ENCODE measurements around the gene KRT16. TPM values are rescaled to one million over a fixed set of nuclear protein-coding genes. Genes with fewer than 3 reads are reported as not detected.
"Not testable (repeated sequence)": the region's sequence is repeated elsewhere in the genome, so short reads cannot be mapped to it uniquely, and the experiment has no call there.

Gene KRT16
- polyA plus RNA-seq, 5 donors, result not detected

DNA sequence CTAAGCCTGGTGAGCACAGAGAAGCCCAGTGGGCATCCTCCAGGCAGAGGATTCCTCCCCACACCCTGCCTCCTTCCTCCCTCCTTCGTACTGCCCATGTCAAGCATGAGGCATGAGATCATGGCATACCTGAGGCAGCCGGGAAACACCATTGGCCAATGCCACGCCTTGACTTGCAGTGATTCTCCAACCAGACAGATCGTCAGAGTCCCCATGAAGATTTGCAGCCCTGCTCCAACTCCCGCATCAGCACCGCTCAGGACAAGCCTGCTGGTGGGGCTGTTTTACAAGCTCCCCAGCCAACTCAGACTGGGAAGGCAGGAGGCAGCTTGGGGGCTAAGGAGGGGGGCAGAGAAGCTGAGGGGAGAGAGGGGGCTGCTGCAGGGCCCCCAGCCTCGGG is 2.9 kb upstream of the KRT16 start:
- no peak for DNase-seq

DNA sequence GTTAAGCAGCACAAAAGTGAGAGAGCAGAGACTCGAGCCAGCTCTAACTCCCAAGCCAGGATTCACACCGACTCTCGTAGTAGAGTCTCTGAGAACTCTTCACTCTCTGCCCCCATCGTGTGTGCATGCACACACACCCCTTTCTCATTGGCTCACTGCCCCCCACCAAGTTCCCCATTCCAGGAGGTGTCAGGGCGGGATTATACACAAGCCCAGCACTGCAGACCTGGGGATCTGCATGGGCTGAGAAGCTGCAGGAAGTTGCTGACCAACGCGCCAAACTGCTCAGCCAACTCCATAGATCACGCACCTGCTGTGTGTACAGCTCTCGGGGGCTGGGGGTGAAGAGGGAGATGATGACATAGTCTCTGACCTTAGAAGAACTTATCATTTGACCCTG is 2.2 kb upstream of the KRT16 start:
- DNase-seq, result not testable (repeated sequence)

DNA sequence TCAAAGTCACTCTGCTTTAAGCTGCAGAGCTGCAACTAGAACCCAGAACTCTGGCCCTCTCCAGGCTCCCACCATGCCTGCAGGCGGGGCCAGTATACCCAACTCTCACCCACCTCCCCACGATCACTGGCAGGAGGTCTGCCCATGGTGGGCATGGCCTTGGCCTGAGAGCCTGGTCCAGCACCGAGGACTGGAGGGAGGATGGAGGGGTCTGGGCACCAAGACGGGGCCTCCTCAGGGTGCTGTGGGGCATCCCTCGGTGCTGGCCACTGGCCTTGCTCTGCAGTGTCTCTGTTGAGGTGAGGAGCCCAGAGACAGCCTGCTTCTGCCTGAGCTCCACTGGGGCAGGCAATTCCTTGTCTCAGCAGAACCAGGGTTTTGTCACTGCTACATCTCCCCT is 1.5 kb upstream of the KRT16 start:
- DNase-seq, result no peak

DNA sequence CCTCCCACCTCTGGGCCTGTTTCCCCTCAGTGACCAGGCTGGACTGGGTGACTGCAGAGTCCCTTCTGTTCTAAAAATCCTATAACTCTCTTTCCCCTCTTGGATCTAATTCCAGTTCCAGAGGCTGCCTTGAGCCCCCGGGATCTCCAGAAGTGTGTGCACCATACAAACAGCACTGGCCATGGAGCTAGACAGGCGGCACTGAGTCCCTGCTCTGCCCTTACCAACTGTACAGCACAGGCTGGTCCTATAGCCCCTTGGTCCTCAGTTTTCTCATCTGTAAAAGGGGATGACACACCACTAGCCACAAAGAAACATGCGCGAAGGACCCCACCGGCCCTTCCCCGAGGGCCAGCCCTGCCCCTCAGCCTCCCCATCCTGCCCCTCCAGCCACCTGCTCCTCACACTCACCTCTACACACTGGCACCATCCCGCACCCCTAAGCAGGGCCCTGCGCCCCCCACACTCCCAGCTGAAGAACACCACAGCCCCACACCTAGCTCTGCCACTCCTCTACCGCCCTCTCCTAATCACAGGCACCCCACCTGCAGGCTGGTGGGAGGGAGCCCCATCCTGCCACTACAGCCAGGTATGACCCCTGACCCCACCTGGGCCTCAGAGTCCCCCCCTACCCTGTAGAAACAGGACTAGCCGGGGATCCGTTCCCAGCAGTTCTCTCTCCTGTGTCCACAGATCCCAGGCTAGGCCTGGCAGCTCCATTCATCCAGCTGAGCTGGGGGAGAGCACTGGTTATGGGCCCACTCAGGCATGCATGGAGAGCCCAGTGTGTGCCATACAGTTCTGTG is 913 bp upstream of the KRT16 start:
- DNase-seq, result no peak

DNA sequence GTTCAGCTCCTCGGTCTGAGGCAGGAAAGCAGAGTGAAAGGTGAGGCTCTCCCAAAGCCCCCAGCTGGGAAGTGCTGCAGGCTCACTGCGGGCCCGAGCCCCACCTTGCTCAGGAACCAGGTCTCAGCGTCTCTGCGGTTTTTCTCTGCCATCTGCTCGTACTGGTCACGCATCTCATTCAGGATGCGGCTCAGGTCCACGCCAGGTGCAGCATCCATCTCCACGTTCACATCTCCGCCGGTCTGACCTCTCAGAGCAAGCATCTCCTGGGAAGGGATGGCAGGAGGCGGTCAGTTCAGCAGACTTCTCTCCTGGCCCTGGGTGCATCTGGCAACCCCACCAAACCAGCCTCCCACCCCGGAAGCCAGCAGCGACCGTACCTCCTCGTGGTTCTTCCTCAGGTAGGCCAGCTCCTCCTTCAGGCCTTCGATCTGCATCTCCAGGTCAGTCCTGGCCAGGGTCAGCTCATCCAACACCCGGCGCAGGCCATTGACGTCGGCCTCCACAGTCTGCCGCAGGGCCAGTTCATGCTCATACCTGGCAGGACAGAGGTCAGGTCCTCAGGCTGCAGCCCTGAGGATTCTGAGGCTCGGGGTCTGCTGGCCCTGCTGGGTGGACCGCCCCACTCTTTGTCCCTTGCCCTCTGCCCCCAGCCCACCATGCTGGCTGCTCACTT is 1.5 kb downstream of the KRT16 start:
- no peak for DNase-seq

DNA sequence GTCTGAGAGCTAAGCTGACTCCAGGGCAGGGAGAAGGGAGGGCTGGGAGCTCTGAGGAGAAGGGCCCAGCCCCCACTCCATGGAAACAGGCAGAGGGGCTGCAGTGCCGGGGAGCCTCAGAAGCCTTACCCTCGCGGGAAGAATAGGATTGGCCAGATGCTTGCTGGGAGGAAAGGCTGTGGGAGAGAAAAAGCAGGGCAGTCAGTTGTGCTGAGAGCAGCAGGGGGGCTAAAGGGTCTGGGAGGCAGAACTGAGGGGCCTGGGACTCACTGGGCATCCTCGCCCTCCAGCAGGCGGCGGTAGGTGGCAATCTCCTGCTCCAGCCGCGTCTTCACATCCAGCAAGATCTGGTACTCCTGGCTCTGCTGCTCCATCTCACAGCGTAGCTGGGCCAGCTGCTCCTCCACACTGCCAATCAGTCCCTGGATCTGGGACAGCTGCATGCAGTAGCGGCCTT is 2.5 kb downstream of the KRT16 start:
- not testable (repeated sequence) for DNase-seq

DNA sequence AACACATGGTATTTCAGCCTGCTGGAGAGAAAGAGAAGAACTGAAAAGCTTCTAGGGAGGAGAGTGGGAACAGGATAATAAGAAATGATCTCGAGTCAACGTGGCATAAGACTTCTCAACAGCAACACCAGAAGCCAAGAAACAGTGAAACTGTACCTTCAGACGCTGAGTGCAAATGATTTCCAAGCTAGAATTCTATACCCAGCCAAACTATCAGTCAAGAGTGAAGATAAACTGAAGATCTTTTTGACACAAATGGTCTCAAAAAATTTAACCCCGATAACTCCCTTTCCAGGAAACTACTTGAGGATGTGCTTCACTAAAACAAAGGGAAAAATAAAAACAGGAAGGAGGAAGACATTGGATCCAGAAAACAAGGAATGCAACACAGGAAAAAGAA is 5.6 kb downstream of the KRT16 start:
- DNase-seq, result not testable (repeated sequence)

DNA sequence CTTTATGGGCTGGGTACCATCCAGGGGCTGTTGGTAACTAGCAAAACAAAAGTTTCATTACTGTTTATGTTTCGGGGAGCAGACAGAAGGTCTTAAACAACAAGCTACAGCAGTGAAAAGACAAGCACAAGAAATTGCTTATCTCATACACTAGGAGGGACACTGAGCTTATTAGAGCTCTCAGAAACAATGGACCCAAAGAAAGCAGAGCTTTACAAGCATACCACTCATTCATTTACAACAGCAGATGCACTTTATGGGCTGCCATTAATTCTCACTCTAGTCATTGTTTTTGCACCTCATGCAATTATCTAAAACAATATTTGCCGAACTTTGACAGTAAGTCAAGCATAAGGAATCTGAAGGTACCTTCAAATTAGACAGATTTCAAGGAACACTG is 10.0 kb downstream of the KRT16 start:
- DNase-seq, result no peak

DNA sequence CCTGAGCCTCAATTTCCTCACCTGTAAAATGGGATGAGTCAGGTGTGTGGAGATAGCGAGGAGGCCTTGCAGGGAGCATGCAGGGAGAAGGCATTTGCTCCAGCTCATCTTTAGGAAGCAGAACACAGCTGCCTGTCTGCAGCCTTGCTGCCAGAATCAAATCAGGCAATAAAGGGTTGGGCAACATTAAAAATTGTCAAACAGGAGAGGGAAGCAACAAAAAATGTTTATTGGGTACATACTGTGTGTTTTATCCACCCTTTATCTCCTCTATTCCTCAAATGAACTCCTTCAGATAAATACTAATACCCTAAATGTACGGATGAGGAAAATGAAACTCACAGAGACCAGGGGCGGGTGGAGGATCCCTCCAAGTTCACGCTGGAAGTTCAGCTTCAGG is 12.2 kb downstream of the KRT16 start:
- no peak for DNase-seq

DNA sequence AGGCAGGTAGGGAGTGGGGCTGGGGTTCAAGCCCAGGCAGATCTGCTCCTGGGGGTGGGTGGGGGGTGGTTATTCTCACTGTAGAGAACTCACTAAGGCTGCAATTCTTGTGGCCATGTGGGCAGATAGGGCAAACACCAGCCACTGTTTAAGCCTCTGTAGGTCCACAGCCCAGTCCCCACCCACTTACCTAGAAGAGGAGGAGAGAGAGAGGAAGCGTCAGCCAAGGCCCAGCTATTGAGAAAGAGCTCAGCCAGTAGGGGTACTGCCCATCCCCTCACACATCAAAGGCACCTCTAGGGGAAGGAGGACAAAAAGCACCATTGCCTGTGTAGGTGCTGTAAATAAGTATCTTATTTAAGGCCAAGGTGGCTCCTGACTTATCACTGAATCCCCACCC is 12.9 kb downstream of the KRT16 start:
- no peak for DNase-seq

DNA sequence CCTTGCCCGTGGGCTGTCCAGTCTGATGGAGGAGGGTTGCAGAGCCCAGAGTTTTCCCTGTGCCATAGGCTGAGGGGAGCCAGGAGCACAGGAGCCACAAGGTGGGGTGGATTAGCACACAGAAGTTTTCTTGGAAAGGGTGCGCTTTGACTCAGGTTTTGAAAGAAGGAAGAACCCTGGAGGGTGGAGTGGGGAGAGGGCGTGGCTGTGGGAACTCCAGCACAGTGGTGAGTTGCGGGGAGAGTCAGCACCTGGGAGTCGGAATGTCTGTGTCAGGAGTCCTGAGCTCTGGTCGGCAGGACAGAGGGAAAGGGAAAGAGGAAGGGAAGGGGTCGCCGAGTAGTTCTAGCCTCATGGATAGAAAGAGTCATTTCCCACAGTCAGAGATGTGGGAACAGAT is 17.0 kb downstream of the KRT16 start:
- DNase-seq, result no peak

DNA sequence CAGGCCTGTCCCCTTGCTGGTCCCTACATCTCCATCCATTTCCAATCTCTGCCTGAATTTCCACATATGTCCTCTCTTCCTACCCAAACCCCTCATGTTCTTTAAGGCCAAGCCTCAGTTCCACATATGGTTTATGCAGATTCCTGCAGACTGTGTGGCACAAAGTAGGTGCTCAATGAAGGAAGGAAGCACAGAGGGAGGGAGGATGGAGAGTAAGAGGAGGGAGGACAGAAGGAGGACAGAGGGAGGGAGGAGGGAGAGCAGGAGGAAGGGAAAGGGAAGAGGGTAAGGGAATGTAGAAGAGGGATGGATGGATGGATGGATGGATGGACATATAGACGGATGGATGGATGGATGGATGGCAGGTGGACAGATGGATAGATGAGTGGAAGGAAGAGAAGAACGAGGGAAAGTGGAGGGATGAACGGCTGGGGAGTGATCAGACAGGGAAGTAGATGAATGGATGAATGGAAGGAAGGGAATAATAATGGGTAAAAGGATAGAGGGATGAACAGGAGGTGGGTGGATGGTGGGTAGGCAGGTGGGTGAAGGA is 18.1 kb downstream of the KRT16 start:
- DNase-seq, result no peak

DNA sequence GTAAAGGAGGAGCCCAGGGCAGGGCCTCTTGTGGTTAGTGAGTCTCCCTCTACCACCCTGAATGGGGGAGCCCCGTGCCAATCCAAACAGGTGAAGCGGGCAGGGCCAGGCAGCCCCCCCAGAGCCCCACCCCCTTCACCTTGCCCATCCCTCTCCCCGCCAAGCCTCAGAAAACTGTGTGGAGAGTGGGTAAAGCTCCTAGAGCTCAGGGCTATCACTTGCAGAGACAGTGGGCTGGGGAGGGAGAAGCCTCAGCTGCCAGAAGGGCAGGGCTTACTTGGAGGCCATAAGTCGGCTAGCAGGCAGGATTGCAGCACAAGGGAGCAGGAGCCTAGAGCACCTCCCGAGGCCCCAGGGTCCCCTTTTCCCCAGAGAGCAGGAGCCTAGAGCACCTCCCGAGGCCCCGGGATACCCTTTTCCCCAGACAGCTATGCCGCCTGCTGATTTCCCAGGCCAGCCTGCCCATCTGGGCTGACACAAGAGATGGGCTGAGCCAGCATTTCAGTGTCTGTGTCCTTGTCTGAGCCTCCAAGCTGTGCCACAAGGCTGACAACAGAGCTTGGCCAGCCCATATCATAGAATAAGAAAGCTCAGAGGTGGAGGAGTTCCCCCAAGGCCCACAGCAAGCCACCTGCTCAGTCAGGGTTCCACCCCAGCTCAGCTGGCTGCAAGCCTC is 19.1 kb downstream of the KRT16 start:
- no peak for DNase-seq

DNA sequence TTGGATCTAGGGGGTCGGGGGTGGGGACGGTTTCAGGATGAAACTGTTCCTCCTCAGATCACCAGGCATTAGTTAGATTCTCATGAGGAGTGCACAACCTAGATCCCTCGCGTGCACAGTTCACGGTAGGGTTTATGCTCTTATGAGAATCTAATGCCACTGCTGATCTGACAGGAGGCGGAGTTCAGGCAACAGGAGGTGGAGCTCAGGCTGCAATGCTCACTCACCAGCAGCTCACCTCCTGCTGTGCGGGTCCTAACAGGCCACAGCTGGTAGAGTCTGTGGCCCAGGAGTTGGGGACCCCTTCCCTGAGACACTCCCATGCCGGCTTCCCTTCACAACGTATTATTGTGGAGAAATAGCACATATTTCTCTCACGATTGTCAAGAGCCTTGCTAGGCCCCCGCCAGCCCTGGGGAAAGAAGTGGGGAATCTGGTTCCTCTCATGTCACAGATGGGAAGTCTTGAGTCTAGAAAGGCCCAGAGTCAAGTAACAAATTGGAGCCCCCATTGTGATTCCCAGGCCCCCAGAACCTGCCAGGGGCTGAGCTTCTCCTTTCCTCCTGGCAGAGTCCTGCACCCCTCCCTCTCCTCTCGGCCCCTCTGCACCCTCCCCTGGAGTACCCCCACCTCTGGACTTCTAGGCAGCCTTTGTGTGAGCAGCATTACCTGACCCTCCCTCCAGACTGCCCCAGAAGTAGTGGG is 19.8 kb downstream of the KRT16 start:
- DNase-seq, result no peak

DNA sequence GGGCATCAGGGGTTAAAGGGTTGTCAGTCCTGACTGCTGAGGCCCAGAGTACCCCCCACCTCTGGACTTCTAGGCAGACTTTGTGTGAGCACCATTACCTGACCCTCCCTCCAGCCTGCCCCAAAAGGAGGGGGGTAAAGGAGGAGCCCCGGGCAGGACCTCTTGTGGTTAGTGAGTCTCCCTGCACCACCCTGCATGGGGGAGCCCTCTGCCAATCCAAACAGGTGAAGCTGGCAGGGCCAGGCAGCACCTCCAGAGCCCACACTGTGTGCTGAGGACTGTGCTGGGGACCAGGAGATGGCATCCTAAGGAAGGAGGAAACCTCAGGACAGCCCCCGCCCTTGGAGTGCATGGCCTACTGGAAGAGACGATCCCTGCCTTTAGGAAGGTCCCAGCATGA is 23.3 kb downstream of the KRT16 start:
- no peak for DNase-seq

DNA sequence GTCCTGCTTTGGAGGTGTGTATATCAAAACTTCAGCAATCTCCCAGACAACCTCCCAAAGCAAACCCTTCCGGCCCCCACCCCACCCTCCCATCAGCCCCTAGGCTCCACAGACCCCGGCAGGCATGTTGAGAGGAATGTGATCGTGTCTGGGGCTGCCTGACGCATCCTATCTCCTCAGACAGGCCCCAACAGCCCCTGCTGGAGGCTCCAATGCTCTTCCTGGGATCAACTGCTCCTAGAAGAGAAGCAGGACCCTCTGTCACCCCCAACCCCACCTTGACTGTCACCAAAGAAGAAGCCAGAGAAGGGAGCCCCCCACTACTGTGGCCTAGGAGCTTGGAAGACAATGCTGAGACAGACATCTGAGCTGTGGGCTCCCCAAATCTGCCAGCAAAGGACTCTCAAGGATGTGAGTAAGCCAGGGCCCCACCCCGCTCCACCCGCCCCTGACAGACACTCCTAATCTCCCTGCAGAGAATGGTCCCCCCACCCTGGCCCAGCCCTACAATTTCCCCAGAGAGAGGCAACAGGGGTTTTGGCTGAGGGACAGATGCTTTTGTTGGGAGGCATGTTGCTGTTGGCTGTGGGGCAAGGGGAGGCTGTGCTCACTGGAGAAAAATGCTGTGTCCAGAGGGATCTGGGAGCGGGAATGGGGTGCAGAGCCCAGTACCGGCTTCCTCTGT is 24.3 kb downstream of the KRT16 start:
- no peak for DNase-seq

DNA sequence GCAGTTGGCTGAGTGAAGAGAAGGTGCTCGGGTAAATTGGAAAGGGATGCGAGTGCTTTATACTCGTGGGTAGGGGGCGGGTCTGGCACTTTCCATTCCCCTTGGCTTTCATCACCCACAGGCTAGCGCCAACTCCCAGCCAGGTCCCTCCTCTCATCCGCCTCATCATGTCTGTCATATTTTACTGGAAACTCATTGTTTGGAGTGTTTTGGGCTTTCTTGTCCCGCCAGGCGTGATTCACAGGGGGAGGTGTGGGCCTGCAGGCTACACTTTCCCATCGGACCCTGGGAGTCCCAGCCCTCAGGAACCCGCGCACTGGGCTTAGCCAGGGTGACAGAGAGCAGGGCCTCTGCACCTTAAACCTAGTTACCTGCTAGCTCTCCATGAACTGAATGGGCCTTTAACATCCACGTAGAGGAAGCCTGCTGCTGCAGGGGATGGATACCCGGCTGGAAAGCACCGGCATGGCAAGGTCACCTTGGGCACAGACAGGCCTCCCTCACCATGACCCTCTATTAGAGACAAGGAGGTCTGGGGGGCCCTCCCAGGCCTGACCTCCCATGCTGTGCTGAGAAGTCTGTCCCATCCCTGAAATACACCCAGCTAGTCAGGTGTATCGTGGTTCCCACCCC is 25.6 kb downstream of the KRT16 start, which contains the start of gene KRT14:
Gene KRT14, minus strand, starts transcription at position 33 of the 633 bp plus-strand sequence. CDS start 61 bp downstream, outside the sequence.
- DNase-seq, result no peak

DNA sequence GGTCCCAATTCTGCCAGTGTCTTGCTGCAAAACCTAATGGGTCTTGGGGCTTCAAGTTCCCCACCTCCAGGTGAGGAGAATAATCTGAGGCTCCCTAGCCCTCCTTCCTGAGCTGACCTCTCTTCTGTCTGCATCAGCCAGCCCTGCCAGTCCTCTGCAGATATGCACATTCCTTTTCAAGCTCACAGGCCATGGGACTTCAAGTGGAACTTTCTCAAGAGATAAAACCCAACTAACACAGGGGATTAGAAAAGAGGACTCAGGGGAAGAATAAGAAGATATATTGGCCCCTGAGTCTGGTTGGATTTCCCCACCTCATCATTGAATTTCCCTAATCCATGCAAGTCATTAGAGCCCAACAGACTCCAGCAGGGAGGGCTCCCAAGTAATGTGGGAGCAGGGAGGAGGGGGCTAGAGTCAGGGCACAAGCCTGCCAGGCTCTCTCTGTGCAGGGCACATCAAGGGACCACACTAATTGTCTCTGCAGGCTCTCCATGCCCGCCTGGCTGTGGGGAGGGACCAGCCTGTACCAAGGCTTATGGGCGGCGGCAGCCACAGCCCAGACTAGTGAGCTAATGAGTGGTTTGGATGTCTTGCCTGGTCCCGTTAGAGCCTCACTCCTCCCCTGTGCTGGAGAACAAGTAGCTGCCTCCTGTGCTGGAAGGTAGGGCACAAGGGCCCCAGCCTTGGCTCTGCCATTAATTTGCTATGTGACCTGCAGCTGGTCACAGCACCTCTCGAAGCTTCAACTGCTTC is 27.1 kb downstream of the KRT16 start:
- no peak for DNase-seq

DNA sequence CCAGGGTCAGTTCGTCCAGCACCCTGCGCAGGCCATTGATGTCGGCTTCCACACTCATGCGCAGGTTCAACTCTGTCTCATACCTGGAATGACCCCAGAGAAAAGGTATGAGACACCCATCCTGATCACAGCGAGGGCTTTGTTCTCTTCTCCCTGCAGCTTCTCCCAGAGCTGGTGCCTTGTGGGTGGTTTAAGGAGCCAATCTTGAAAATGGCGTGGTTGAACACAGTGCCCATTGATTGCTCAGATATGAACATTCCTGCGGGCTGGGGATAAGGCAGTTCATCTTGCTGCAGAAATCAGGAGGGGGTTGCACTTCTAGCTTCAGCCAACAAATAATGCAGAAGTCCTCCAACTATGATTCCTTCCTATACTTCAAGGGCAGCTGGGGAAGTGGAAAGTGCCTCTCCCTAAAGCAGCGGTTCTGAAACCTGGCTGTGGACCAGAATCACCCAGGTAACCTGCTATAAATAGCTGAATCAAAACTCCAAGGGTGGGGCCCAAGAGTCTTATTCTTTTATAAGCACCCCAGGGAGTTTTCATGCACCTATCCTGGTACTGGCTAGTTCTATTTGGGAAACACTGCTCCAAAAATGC is 28.1 kb downstream of the KRT16 start:
- DNase-seq, result not testable (repeated sequence)

Data from right lung (tissue), 5 donors.